Upper lobe of left lung (tissue), 6 donors: ENCODE results near the gene NUDT3. TPM values are rescaled to one million over a fixed set of nuclear protein-coding genes. Genes with fewer than 3 reads are reported as not detected.

Experiments
- ATAC-seq, 2 donors: fragments of 200-7000 bp; cut with Tn5 transposase; one replicate each; pipeline ENCODE4 v1.9.1; 2022; ENCODE audit warnings: mild to moderate bottlenecking in 2 of 2, moderate library complexity in 2 of 2; ENCODE audit not compliant: low FRiP score in 2 of 2
- DNase-seq, 2 donors: peaks; one replicate each; pipeline ENCODE4 v3.0.0-alpha.2; 2019 to 2020
- H3K27ac ChIP-seq, 4 donors: fragments of 200-600 bp; sonication (generic); one replicate each; pipeline ENCODE4 v1.5.1; 2016 to 2019
- H3K27me3 ChIP-seq, 4 donors: fragments of 200-600 bp; sonication (generic); one replicate each; pipeline ENCODE4 v1.5.1; 2017 to 2019
- H3K36me3 ChIP-seq, 4 donors: fragments of 200-600 bp; sonication (generic); one replicate each; pipeline ENCODE4 v1.5.1; 2016 to 2019
- H3K4me1 ChIP-seq, 4 donors: fragments of 200-600 bp; sonication (generic); one replicate each; pipeline ENCODE4 v1.5.1; 2018 to 2019
- H3K4me3 ChIP-seq, 4 donors: fragments of 200-600 bp; sonication (generic); one replicate each; pipeline ENCODE4 v1.5.1; 2017 to 2019; ENCODE audit warnings: mild to moderate bottlenecking in 2 of 4, moderate library complexity in 1 of 4
- H3K9me3 ChIP-seq, 4 donors: fragments of 200-600 bp; sonication (generic); one replicate each; pipeline ENCODE4 v1.5.1; 2018 to 2019
- EP300 ChIP-seq, 4 donors: sonication (generic); formaldehyde crosslinking; IDR thresholded peaks; one replicate each; pipeline ENCODE4 v1.5.1; 2017; ENCODE audit warnings: antibody characterized with exemption in 4 of 4, control low read depth in 2 of 4
- POLR2A ChIP-seq, 4 donors: fragments of 450-650 bp; IDR thresholded peaks; one replicate each; pipeline ENCODE4 v1.5.1; 2016 to 2017; ENCODE audit warnings: antibody characterized with exemption in 4 of 4, mild to moderate bottlenecking in 2 of 4
- POLR2AphosphoS5 ChIP-seq, 2 donors: sonication (generic); formaldehyde crosslinking; IDR thresholded peaks; one replicate each; pipeline ENCODE4 v1.5.1; 2017; ENCODE audit warnings: antibody characterized with exemption in 2 of 2
- WGBS, 2 donors: methylation state at CpG; one replicate each; pipeline ENCODE4 v1.1.5; 2017 to 2018; 5-methylcytosine and 5-hydroxymethylcytosine counted together
- total RNA-seq, 6 donors: library from RNA; depleted of rRNA in 4 of 6; stranded (reverse); fragments of >200 nt in 4 of 6; gene quantifications; one replicate each; pipeline versions ENCODE4 v1.1.0 to v1.2.1, GENCODE V29; 2016 to 2021
- TF ChIP-seq, protein P1 (sequence below), 6 experiments: fragments of 450-650 bp in 4 of 6; fragments of 200-600 bp in 2 of 6; sonication (generic) in 2 of 6; IDR thresholded peaks; one replicate each; pipeline ENCODE4 v1.5.1; 2016 to 2019; ENCODE audit warnings: antibody characterized with exemption in 6 of 6
- donor health status: DM: no; HTN: no; CAD: no; lungs with moderate emphysema.
- donor health status: DM: no; HTN: yes; CAD: no; lungs with severe emphysema.

The NUDT3 gene
- total RNA-seq, 6 donors from 2014 or later = 15.1 to 32.7 (median 26.0) TPM

DNA sequence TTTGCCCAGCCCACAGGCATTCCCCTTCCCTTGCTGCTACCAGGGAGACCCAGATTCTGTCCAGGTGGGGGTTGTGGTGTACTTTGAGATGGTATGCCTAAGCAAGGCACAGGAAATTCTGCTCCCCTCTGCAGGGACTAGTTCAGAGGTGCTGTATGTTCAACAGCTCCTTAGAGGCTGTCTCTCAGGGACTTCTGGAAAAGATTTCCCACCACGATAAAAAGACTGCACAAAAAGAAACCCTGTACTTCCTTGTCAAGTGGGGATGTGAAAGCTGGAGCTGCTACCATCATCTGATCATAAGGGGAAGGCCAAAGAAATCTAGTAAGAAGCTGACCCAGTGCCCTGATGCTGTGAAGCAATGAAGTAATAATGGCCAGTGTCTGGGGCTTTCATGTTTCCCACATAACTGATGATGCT lies 92.1 kb downstream of the NUDT3 start:
- TF ChIP-seq, protein P1, sequence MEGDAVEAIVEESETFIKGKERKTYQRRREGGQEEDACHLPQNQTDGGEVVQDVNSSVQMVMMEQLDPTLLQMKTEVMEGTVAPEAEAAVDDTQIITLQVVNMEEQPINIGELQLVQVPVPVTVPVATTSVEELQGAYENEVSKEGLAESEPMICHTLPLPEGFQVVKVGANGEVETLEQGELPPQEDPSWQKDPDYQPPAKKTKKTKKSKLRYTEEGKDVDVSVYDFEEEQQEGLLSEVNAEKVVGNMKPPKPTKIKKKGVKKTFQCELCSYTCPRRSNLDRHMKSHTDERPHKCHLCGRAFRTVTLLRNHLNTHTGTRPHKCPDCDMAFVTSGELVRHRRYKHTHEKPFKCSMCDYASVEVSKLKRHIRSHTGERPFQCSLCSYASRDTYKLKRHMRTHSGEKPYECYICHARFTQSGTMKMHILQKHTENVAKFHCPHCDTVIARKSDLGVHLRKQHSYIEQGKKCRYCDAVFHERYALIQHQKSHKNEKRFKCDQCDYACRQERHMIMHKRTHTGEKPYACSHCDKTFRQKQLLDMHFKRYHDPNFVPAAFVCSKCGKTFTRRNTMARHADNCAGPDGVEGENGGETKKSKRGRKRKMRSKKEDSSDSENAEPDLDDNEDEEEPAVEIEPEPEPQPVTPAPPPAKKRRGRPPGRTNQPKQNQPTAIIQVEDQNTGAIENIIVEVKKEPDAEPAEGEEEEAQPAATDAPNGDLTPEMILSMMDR (IDR thresholded peaks at IDR 0.05) = no peak
- TF ChIP-seq POLR2A (IDR thresholded peaks at IDR 0.05) (no peak), EP300 (IDR thresholded peaks at IDR 0.05) (no peak), POLR2AphosphoS5 (IDR thresholded peaks at IDR 0.05) (no peak)
- Histone ChIP-seq H3K27me3 (no peaks in the 10 kb centered on the region), H3K27ac (peak overlapping the region in 1 of 4 donors; percentile 16), H3K9me3 (no peaks in the 10 kb centered on the region), H3K4me1 (peaks cover 0 to 10% (median 9%) of the 10 kb centered on the region in 4 donors), H3K4me3 (no peak overlapping the region), H3K36me3 (no peaks in the 10 kb centered on the region)
- WGBS, 2 donors = 48 to 64% methylated on average over 1 of the region's 1 CpG
- DNase-seq = peak in 1 of 2 donors; percentile 29
- peak in 1 of 2 donors; percentile 64 for ATAC-seq

DNA sequence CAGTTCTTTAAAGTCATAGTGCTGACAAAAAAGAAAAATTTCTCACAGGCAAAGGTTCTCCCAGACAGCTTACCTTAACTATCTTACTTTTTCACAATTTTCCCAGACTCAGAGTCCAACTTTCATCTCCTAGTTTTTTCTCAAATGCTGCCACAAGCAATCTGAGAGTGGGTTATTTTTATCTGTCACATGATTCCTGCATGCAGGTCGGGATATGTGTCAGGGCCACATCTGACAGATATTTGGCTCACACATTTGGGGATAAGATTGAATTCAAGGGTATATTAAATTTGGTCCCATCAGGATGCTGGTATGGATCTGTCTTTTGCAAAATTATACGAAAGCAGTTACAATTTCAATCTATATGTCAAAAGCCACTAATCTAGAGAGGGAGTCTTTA lies 93.5 kb downstream of the NUDT3 start:
- Histone ChIP-seq H3K36me3 (peaks cover 0 to 8% (median 5%) of the 10 kb centered on the region in 4 donors), H3K27me3 (no peaks in the 10 kb centered on the region), H3K9me3 (no peaks in the 10 kb centered on the region), H3K4me1 (peaks cover 0 to 9% (median 7%) of the 10 kb centered on the region in 4 donors), H3K4me3 (no peak overlapping the region), H3K27ac (no peak overlapping the region)
- 20 to 77% methylated on average over 2 of the region's 2 CpGs for WGBS, 2 donors
- DNase-seq (no peak), ATAC-seq (no peak)
- TF ChIP-seq, protein P1 (IDR thresholded peaks at IDR 0.05) = no peak
- no peak for TF ChIP-seq POLR2AphosphoS5 (IDR thresholded peaks at IDR 0.05)
- no peak for TF ChIP-seq EP300 (IDR thresholded peaks at IDR 0.05)
- no peak for TF ChIP-seq POLR2A (IDR thresholded peaks at IDR 0.05)

DNA sequence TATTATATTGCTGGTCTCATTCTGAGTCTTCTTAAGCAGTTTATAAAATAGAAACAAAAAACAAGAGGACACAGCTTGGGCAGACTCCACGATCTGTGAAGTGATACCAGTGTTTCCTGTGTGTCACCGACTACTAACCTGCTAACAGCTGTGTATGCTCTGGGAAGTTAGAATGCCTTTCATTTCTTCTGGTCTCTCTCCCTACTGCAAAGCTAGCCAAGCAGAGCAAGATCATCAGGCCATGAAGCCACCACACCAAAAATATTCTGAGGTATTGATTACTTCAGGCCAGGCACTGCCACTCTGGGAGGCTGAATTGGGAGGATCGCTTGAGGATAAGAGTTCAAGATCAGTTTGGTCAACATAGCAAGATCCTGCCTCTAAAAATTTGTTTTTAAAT lies 96.7 kb downstream of the NUDT3 start:
- TF ChIP-seq POLR2AphosphoS5 (IDR thresholded peaks at IDR 0.05) (no peak), EP300 (IDR thresholded peaks at IDR 0.05) (no peak)
- TF ChIP-seq, protein P1 (IDR thresholded peaks at IDR 0.05) = no peak
- H3K27ac ChIP-seq = no peak overlapping the region
- ATAC-seq (no peak), DNase-seq (no peak)
- peaks cover 0 to 30% (median 17%) of the 10 kb centered on the region in 4 donors for H3K36me3 ChIP-seq
- peaks cover 0 to 4% (median 1%) of the 10 kb centered on the region in 4 donors for H3K4me1 ChIP-seq
- no peaks in the 10 kb centered on the region for H3K27me3 ChIP-seq
- H3K9me3 ChIP-seq = no peaks in the 10 kb centered on the region
- no peak overlapping the region for H3K4me3 ChIP-seq
- 53% methylated on average over 3 of the region's 3 CpGs for WGBS, 2 donors

DNA sequence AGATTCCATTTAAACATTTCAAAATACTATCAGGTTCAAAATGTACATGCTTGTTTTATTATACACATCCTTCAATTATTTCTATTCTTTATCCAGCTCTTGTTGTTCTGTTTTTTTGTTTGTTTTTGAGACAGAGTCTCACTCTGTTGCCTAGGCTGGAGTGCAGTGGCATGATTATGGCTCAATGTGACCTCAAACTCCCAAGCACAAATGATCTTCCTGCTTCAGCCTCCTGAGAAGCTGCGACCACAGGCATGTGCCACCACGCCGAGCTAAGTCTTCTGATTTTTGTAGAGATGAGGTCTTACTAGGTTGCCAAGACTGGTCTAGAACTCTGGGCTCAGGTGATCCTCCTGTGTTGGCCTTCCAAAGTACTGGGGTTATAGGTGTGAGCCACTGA lies 99.5 kb downstream of the NUDT3 start:
- no peak for TF ChIP-seq EP300 (IDR thresholded peaks at IDR 0.05)
- no peak overlapping the region for H3K4me3 ChIP-seq
- H3K4me1 ChIP-seq = peaks cover 8 to 18% (median 9%) of the 10 kb centered on the region in 4 donors
- H3K9me3 ChIP-seq = no peaks in the 10 kb centered on the region
- H3K27me3 ChIP-seq = no peaks in the 10 kb centered on the region
- peaks cover 0 to 30% (median 17%) of the 10 kb centered on the region in 4 donors for H3K36me3 ChIP-seq
- H3K27ac ChIP-seq = no peak overlapping the region
- no peak for DNase-seq
- ATAC-seq = no peak
- WGBS, 2 donors = 95 to 100% methylated on average over 3 of the region's 3 CpGs

DNA sequence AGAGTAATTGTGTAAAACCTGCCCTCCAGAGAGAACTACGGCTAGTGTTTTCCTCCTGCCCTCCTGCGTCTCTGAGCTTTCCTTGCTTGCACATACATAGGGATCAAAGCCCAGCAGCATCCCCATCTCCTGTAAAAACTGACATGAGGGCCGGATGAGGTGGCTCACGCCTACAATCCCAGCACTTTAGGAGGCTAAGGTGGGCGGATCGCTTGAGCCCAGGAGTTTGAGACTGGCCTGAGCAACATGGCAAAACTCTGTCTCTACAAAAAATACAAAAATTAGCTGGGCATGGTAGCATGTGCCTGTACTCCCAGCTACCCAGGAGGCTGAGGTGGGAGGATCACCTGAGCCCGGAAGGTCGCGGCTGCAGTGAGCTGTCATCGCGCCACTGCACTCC lies 103.3 kb downstream of the NUDT3 start:
- TF ChIP-seq EP300 (IDR thresholded peaks at IDR 0.05) (no peak), POLR2A (IDR thresholded peaks at IDR 0.05) (no peak), POLR2AphosphoS5 (IDR thresholded peaks at IDR 0.05) (no peak)
- TF ChIP-seq, protein P1 (IDR thresholded peaks at IDR 0.05) = no peak
- Histone ChIP-seq H3K4me1 (peaks cover 17 to 30% (median 28%) of the 10 kb centered on the region in 4 donors), H3K36me3 (peaks cover 0 to 37% (median 16%) of the 10 kb centered on the region in 4 donors), H3K27me3 (no peaks in the 10 kb centered on the region), H3K4me3 (no peak overlapping the region), H3K27ac (peak overlapping the region in 1 of 4 donors; percentile 48), H3K9me3 (no peaks in the 10 kb centered on the region)
- ATAC-seq = no peak
- no peak for DNase-seq
- WGBS, 2 donors = 93 to 98% methylated on average over 11 of the region's 11 CpGs
